Effector memory CD8-positive, alpha-beta T cell (primary cell): Measurements from ENCODE around the gene KCNIP4.
A peak's percentile ranks its signal among the peaks of the same experiment; 100 is the strongest.
"Not testable (repeated sequence)": the region's sequence is repeated elsewhere in the genome, so short reads cannot be mapped to it uniquely, and the experiment has no call there.

Source experiments
- ATAC-seq: fragments of 150-1000 bp; cut with Tn5 transposase; replicated peaks from 2 replicates; pipeline ENCODE4 v1.10.0; 2021; ENCODE audit warnings: mild to moderate bottlenecking, moderate library complexity
- DNase-seq, 3 experiments: peaks; one replicate each; pipeline ENCODE4 v3.0.0; 2021
- H3K27ac Mint-ChIP-seq, 2 donors: one replicate each; pipeline ENCODE4 v1.8.0; 2022; ENCODE audit warnings: mild to moderate bottlenecking in 2 of 2, mixed read lengths in 2 of 2, moderate library complexity in 2 of 2
- H3K27me3 Mint-ChIP-seq, 2 donors: one replicate each; pipeline ENCODE4 v1.8.0; 2022; ENCODE audit warnings: mixed read lengths in 2 of 2
- H3K36me3 Mint-ChIP-seq: one replicate; pipeline ENCODE4 v1.8.0; 2022; ENCODE audit warnings: mild to moderate bottlenecking, moderate library complexity, mixed read lengths; ENCODE audit not compliant: insufficient read depth
- H3K4me1 Mint-ChIP-seq, 2 donors: one replicate each; pipeline ENCODE4 v1.8.0; 2022; ENCODE audit warnings: low read depth in 2 of 2, mixed read lengths in 2 of 2
- H3K4me3 Mint-ChIP-seq, 2 donors: one replicate each; pipeline ENCODE4 v1.8.0; 2022; ENCODE audit warnings: mild to moderate bottlenecking in 2 of 2, mixed read lengths in 2 of 2, moderate library complexity in 2 of 2
- H3K9me3 Mint-ChIP-seq, 2 donors: one replicate each; pipeline ENCODE4 v1.8.0; 2022; ENCODE audit warnings: mixed read lengths in 2 of 2

The KCNIP4 gene

GRCh38 chr4:20787940-20788665 lies 1160.5 kb downstream of the KCNIP4 start:
- Mint-ChIP-seq H3K27me3 (peaks cover 0 to 6% of the 10 kb centered on the region in 2 donors), H3K4me3 (no peak overlapping the region), H3K36me3 (peaks cover under 1% of the 10 kb centered on the region), H3K27ac (no peak overlapping the region), H3K4me1 (no peaks in the 10 kb centered on the region), H3K9me3 (peaks cover 4 to 7% of the 10 kb centered on the region in 2 donors)
- ATAC-seq, result no peak
- DNase-seq, result no peak

GRCh38 chr4:20783134-20783533 lies 1165.4 kb downstream of the KCNIP4 start:
- not testable (repeated sequence) for H3K4me3 Mint-ChIP-seq, H3K36me3 Mint-ChIP-seq, H3K4me1 Mint-ChIP-seq, H3K27me3 Mint-ChIP-seq, ATAC-seq, H3K27ac Mint-ChIP-seq, DNase-seq
- peaks cover 12 to 15% of the 10 kb centered on the region in 2 donors for H3K9me3 Mint-ChIP-seq

GRCh38 chr4:20778896-20779295 lies 1169.7 kb downstream of the KCNIP4 start:
- Mint-ChIP-seq H3K9me3 (peaks cover 12 to 15% of the 10 kb centered on the region in 2 donors), H3K4me3 (no peak overlapping the region), H3K27me3 (no peaks in the 10 kb centered on the region), H3K4me1 (no peaks in the 10 kb centered on the region), H3K36me3 (peaks cover 2% of the 10 kb centered on the region), H3K27ac (no peak overlapping the region)
- no peak for ATAC-seq
- DNase-seq, result no peak

- DNase-seq (peak; percentile 4 to 35 (median 32)), ATAC-seq (peak; percentile 77)
- H3K9me3 Mint-ChIP-seq, result no peaks in the 10 kb centered on the region
- no peaks in the 10 kb centered on the region for H3K36me3 Mint-ChIP-seq
- peaks cover 0 to 3% of the 10 kb centered on the region in 2 donors for H3K4me1 Mint-ChIP-seq
- no peak overlapping the region for H3K27ac Mint-ChIP-seq
- H3K27me3 Mint-ChIP-seq, result no peaks in the 10 kb centered on the region
- peak overlapping the region in 1 of 2 donors; percentile 27 for H3K4me3 Mint-ChIP-seq
These were observed 1175.2 kb downstream of the KCNIP4 start for GRCh38 chr4:20773144-20773997.

- H3K27ac Mint-ChIP-seq, result no peak overlapping the region
- no peak for DNase-seq
- no peaks in the 10 kb centered on the region for H3K27me3 Mint-ChIP-seq
- H3K9me3 Mint-ChIP-seq, result no peaks in the 10 kb centered on the region
- no peak overlapping the region for H3K4me3 Mint-ChIP-seq
- no peaks in the 10 kb centered on the region for H3K4me1 Mint-ChIP-seq
- no peaks in the 10 kb centered on the region for H3K36me3 Mint-ChIP-seq
- no peak for ATAC-seq
These were observed 1184.1 kb downstream of the KCNIP4 start for GRCh38 chr4:20764366-20764992.

- ATAC-seq, result no peak
These were observed 1186.7 kb downstream of the KCNIP4 start for GRCh38 chr4:20761826-20762225.

GRCh38 chr4:20761382-20761781 lies 1187.2 kb downstream of the KCNIP4 start:
- H3K27me3 Mint-ChIP-seq, result no peaks in the 10 kb centered on the region
- no peak for DNase-seq
- H3K9me3 Mint-ChIP-seq, result no peaks in the 10 kb centered on the region
- ATAC-seq, result no peak
- no peaks in the 10 kb centered on the region for H3K36me3 Mint-ChIP-seq
- no peak overlapping the region for H3K4me3 Mint-ChIP-seq
- H3K4me1 Mint-ChIP-seq, result no peaks in the 10 kb centered on the region
- H3K27ac Mint-ChIP-seq, result no peak overlapping the region

More at GRCh38 chr4:20761826-20762225, 1186.7 kb downstream of the KCNIP4 start:
- H3K4me3 Mint-ChIP-seq, result no peak overlapping the region
- no peaks in the 10 kb centered on the region for H3K9me3 Mint-ChIP-seq
- no peak for DNase-seq
- H3K4me1 Mint-ChIP-seq, result no peaks in the 10 kb centered on the region
- no peak overlapping the region for H3K27ac Mint-ChIP-seq
- no peaks in the 10 kb centered on the region for H3K36me3 Mint-ChIP-seq
- no peaks in the 10 kb centered on the region for H3K27me3 Mint-ChIP-seq

- ATAC-seq (no peak), DNase-seq (no peak)
- H3K27ac Mint-ChIP-seq, result no peak overlapping the region
- H3K4me1 Mint-ChIP-seq, result no peaks in the 10 kb centered on the region
- no peaks in the 10 kb centered on the region for H3K27me3 Mint-ChIP-seq
- H3K9me3 Mint-ChIP-seq, result no peaks in the 10 kb centered on the region
- no peak overlapping the region for H3K4me3 Mint-ChIP-seq
- no peaks in the 10 kb centered on the region for H3K36me3 Mint-ChIP-seq
These were observed 1188.5 kb downstream of the KCNIP4 start for GRCh38 chr4:20760053-20760452.

- H3K27me3 Mint-ChIP-seq, result no peaks in the 10 kb centered on the region
- no peak overlapping the region for H3K27ac Mint-ChIP-seq
- H3K4me3 Mint-ChIP-seq, result no peak overlapping the region
- H3K4me1 Mint-ChIP-seq, result no peaks in the 10 kb centered on the region
- DNase-seq (no peak), ATAC-seq (no peak)
- H3K36me3 Mint-ChIP-seq, result no peaks in the 10 kb centered on the region
- H3K9me3 Mint-ChIP-seq, result no peaks in the 10 kb centered on the region
These were observed 1194.5 kb downstream of the KCNIP4 start for GRCh38 chr4:20754036-20754435.

- H3K9me3 Mint-ChIP-seq, result no peaks in the 10 kb centered on the region
- no peak for ATAC-seq
- no peaks in the 10 kb centered on the region for H3K4me1 Mint-ChIP-seq
- H3K27ac Mint-ChIP-seq, result no peak overlapping the region
- no peak for DNase-seq
- no peaks in the 10 kb centered on the region for H3K27me3 Mint-ChIP-seq
- no peak overlapping the region for H3K4me3 Mint-ChIP-seq
- no peaks in the 10 kb centered on the region for H3K36me3 Mint-ChIP-seq
These were observed 1195.9 kb downstream of the KCNIP4 start for GRCh38 chr4:20752641-20753040.

GRCh38 chr4:20746000-20746399 lies 1202.6 kb downstream of the KCNIP4 start:
- peak overlapping the region in 1 of 2 donors; percentile 32 for H3K27ac Mint-ChIP-seq
- H3K36me3 Mint-ChIP-seq, DNase-seq, H3K4me1 Mint-ChIP-seq, H3K4me3 Mint-ChIP-seq, H3K27me3 Mint-ChIP-seq, H3K9me3 Mint-ChIP-seq, ATAC-seq: not testable (repeated sequence)

GRCh38 chr4:20735931-20736330 lies 1212.6 kb downstream of the KCNIP4 start:
- peaks cover 17 to 23% of the 10 kb centered on the region in 2 donors for H3K9me3 Mint-ChIP-seq
- H3K36me3 Mint-ChIP-seq, result peaks cover 3% of the 10 kb centered on the region
- no peaks in the 10 kb centered on the region for H3K4me1 Mint-ChIP-seq
- H3K4me3 Mint-ChIP-seq, result no peak overlapping the region
- DNase-seq (no peak), ATAC-seq (no peak)
- no peaks in the 10 kb centered on the region for H3K27me3 Mint-ChIP-seq
- H3K27ac Mint-ChIP-seq, result no peak overlapping the region

GRCh38 chr4:20724915-20725314 lies 1223.7 kb downstream of the KCNIP4 start:
- H3K4me1 Mint-ChIP-seq, result no peaks in the 10 kb centered on the region
- H3K27me3 Mint-ChIP-seq, result no peaks in the 10 kb centered on the region

More at GRCh38 chr4:20724915-20725314, 1223.7 kb downstream of the KCNIP4 start:
- H3K27ac Mint-ChIP-seq, result no peak overlapping the region
- peaks cover 19% of the 10 kb centered on the region for H3K36me3 Mint-ChIP-seq
- DNase-seq (no peak), ATAC-seq (no peak)
- peaks cover 0 to 2% of the 10 kb centered on the region in 2 donors for H3K9me3 Mint-ChIP-seq
- H3K4me3 Mint-ChIP-seq, result no peak overlapping the region
